Esophagus squamous epithelium (tissue), 4 donors: ENCODE measurements around the gene TNF.

Experiments used
- CTCF ChIP-seq, 6 experiments: fragments of 450-650 bp in 4 of 6; fragments of 200-600 bp in 2 of 6; sonication (generic) in 2 of 6; IDR thresholded peaks; one replicate each; pipeline ENCODE4 v1.5.1; 2016 to 2019; ENCODE audit warnings: antibody characterized with exemption in 6 of 6, mild to moderate bottlenecking in 4 of 6, moderate library complexity in 4 of 6
- POLR2A ChIP-seq, 4 donors: fragments of 450-650 bp; IDR thresholded peaks; one replicate each; pipeline ENCODE4 v1.6.1; 2017; ENCODE audit warnings: antibody characterized with exemption in 4 of 4, mild to moderate bottlenecking in 4 of 4, moderate library complexity in 3 of 4

GRCh38 chr6:31559958-31560696, 15.2 kb upstream of the TNF start:
- TF ChIP-seq POLR2A (IDR thresholded peaks at IDR 0.05) = no peak
- no peak for TF ChIP-seq CTCF (IDR thresholded peaks at IDR 0.05)
